Activated CD8-positive, alpha-beta T cell treated with anti-CD3 and anti-CD28 coated beads, Interleukin-2, amount 10 ng/mL, durations not matched to agents 7 days and 5 days (primary cell): ENCODE results near the gene TAAR9. TPM values are rescaled to one million over a fixed set of nuclear protein-coding genes. Genes with fewer than 3 reads are reported as not detected.
"Not testable (repeated sequence)": the region's sequence is repeated elsewhere in the genome, so short reads cannot be mapped to it uniquely, and the experiment has no call there.

Experiments
- ATAC-seq: fragments of 150-1000 bp; cut with Tn5 transposase; one replicate; pipeline ENCODE4 v1.10.0; 2021; ENCODE audit warnings: moderate library complexity
- CTCF ChIA-PET: fragments of 350-600 bp; sonication (Branson Sonifier 250); formaldehyde crosslinking; loops from one replicate; lab custom pipeline; 2021; ENCODE audit warnings: antibody characterized with exemption; lab: Charles Lee
- POLR2A ChIA-PET: fragments of 350-600 bp; sonication (Branson Sonifier 250); formaldehyde crosslinking; loops from one replicate; lab custom pipeline; 2021; ENCODE audit warnings: antibody characterized with exemption; lab: Charles Lee
- DNase-seq: peaks from one replicate; pipeline ENCODE4 v3.0.0-alpha.2; 2020
- H3K27ac Mint-ChIP-seq: one replicate; pipeline ENCODE4 v1.8.0; 2021; ENCODE audit warnings: mild to moderate bottlenecking, mixed read lengths
- H3K27me3 Mint-ChIP-seq: one replicate; pipeline ENCODE4 v1.8.0; 2021; ENCODE audit warnings: low read depth, mixed read lengths
- H3K36me3 Mint-ChIP-seq: one replicate; pipeline ENCODE4 v1.8.0; 2021; ENCODE audit warnings: low read depth, mixed read lengths
- H3K4me1 Mint-ChIP-seq: one replicate; pipeline ENCODE4 v1.8.0; 2021; ENCODE audit warnings: low read depth, mixed read lengths
- H3K4me3 Mint-ChIP-seq: one replicate; pipeline ENCODE4 v1.8.0; 2021; ENCODE audit warnings: mild to moderate bottlenecking, mixed read lengths
- H3K9me3 Mint-ChIP-seq: one replicate; pipeline ENCODE4 v1.8.0; 2022; ENCODE audit warnings: mixed read lengths; ENCODE audit not compliant: insufficient read depth
- total RNA-seq, 2 experiments: library from RNA; stranded (reverse); gene quantifications; one replicate each; pipeline ENCODE4 v1.2.3, GENCODE V29; 2021

The TAAR9 gene
- total RNA-seq, 2 experiments from 2014 or later, result not detected

DNA sequence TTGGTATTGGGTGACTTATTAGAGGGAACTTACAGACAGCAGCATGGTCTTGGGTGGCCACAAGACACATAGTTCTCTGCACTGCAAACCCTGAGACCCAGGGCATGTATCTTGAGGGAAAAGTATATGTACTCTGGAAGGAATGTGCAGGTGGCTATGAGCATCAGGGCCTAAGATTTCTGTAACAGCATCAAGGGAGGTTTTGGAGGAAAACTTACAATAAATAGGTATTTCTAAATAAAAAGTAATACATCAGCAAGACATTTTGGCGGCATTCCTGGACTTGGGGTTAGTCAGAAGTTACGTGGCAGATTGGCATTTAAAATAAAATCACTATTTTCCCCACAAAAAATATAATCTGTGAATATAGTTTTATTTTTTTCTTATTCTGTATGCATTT is 17.1 kb upstream of the TAAR9 start:
- H3K9me3 Mint-ChIP-seq, result no peaks in the 10 kb centered on the region
- POLR2A ChIA-PET, result no interaction called here
- no peak overlapping the region for H3K4me3 Mint-ChIP-seq
- H3K4me1 Mint-ChIP-seq, result no peaks in the 10 kb centered on the region
- H3K36me3 Mint-ChIP-seq, result no peaks in the 10 kb centered on the region
- ATAC-seq (no peak), DNase-seq (no peak)
- H3K27me3 Mint-ChIP-seq, result peaks cover 48% of the 10 kb centered on the region
- H3K27ac Mint-ChIP-seq, result no peak overlapping the region
- CTCF ChIA-PET, result interaction anchor here (1.9 kb wide), 1 partner anchor 241 kb away, joined by 7 read pairs; no protein-coding TSS in a partner anchor

DNA sequence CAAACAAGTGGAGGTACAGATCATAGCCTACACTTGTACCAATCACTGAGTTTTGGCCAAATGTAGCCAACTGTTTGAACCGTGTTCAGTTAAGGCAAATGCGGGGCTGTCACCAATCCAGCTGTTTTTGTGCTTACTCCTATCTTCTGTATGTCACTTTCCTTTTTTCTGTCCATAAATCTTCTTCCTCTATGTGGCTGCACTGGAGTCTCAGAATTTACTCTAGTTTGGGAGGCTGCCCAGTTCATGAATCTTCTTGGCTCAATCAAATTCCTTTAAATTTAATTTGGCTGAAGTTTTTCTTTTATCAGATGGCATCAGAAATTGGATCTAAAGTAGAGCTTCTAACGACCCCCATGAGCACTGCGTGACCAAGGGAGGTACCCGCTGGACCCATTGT is 13.4 kb upstream of the TAAR9 start:
- H3K36me3 Mint-ChIP-seq, result no peaks in the 10 kb centered on the region
- H3K27me3 Mint-ChIP-seq, result peaks cover 36% of the 10 kb centered on the region
- no peaks in the 10 kb centered on the region for H3K4me1 Mint-ChIP-seq
- H3K27ac Mint-ChIP-seq, result no peak overlapping the region
- H3K9me3 Mint-ChIP-seq, result no peaks in the 10 kb centered on the region
- DNase-seq (no peak), ATAC-seq (no peak)
- no peak overlapping the region for H3K4me3 Mint-ChIP-seq
- CTCF ChIA-PET, result interaction anchor here (1.4 to 2.0 kb wide), 2 partner anchors 10 to 245 kb away, joined by 4 read pairs; no protein-coding TSS in a partner anchor
- POLR2A ChIA-PET, result no interaction called here

DNA sequence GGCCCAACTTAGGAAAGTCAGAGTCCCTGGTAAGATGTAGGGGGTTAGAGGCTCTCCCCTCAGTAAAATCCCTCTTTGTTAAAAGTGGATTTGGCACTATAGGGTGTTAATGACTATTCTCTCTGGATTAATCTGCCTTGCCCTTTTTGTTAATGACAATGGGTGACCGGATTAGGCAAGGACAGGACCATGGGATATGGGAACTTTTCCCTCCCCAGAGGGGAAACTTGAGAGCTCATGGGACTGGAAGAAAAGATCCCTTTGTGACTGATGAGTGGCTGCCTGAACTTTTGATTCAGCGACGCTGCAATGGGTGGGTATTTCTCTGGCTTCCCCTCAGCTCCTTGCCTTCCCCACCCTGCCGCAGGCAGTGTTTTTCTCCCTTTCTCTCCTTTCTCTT is 12.2 kb upstream of the TAAR9 start:
- no peaks in the 10 kb centered on the region for H3K36me3 Mint-ChIP-seq
- peaks cover 2% of the 10 kb centered on the region for H3K4me1 Mint-ChIP-seq
- ChIA-PET CTCF (interaction anchor here (1.4 to 2.0 kb wide), 3 partner anchors 11 to 305 kb away, joined by 3 to 5 read pairs (median 4); no protein-coding TSS in a partner anchor), POLR2A (no interaction called here)
- peaks cover 33% of the 10 kb centered on the region for H3K27me3 Mint-ChIP-seq
- DNase-seq (no peak), ATAC-seq (no peak)
- no peak overlapping the region for H3K27ac Mint-ChIP-seq
- no peaks in the 10 kb centered on the region for H3K9me3 Mint-ChIP-seq
- no peak overlapping the region for H3K4me3 Mint-ChIP-seq

DNA sequence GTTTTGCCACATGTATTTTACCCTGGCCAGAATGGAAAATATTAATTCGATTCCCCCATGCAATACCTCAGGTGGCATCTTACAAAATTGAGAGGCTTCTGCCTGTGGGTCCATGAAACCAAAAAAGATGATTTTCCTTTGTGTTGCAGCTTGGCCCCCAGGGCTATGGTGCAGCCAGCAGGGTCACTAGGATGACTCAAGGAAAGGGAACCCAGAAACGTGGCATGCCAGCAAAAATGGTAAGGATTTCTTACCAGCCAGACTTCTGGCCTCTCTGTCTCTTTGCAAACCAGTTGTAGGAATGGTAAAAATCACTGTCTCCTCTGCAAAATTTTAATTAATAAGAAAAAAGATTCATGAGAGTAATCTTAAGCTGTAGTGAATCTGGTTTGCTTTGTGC is 11.6 kb upstream of the TAAR9 start:
- H3K36me3 Mint-ChIP-seq, result no peaks in the 10 kb centered on the region
- H3K27me3 Mint-ChIP-seq, result peaks cover 34% of the 10 kb centered on the region
- no peaks in the 10 kb centered on the region for H3K9me3 Mint-ChIP-seq
- no peak for DNase-seq
- H3K27ac Mint-ChIP-seq, result no peak overlapping the region
- no peak overlapping the region for H3K4me3 Mint-ChIP-seq
- POLR2A ChIA-PET, result interaction anchor here (1.0 kb wide), 1 partner anchor 288 kb away, joined by 3 read pairs; the partner anchor contains the start of gene RPS12
- CTCF ChIA-PET, result interaction anchor here (1.9 kb wide), 1 partner anchor 246 kb away, joined by 5 read pairs; no protein-coding TSS in a partner anchor
- no peak for ATAC-seq
- H3K4me1 Mint-ChIP-seq, result peaks cover 2% of the 10 kb centered on the region

DNA sequence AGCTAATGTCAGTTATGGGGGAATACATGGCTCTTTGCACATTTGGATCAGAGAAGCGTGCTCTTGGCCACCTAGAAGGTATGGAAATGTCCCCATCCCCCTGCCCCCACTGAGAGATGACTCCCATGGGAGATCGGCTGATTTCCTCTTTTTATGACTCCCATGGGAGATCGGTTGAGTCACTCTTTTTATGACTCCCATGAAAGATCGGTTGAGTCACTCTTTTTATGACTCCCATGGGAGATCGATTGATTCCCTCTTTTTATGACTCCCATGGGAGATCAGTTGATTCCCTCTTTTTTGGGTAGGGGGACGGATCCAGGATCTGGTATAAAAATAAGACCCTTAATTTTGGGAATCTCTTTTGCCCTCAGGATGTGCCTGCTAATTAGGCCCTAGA is 10.3 kb upstream of the TAAR9 start:
- Mint-ChIP-seq H3K36me3 (no peaks in the 10 kb centered on the region), H3K4me1 (peaks cover 2% of the 10 kb centered on the region), H3K9me3 (no peaks in the 10 kb centered on the region), H3K4me3 (no peak overlapping the region), H3K27me3 (peaks cover 33% of the 10 kb centered on the region), H3K27ac (no peak overlapping the region)
- ChIA-PET CTCF (interaction anchor here (1.1 to 2.3 kb wide), 4 partner anchors 10 to 286 kb away, joined by 3 to 9 read pairs (median 4); partner anchors contain the start of genes RPS12 and STX7), POLR2A (no interaction called here)
- DNase-seq (no peak), ATAC-seq (no peak)

DNA sequence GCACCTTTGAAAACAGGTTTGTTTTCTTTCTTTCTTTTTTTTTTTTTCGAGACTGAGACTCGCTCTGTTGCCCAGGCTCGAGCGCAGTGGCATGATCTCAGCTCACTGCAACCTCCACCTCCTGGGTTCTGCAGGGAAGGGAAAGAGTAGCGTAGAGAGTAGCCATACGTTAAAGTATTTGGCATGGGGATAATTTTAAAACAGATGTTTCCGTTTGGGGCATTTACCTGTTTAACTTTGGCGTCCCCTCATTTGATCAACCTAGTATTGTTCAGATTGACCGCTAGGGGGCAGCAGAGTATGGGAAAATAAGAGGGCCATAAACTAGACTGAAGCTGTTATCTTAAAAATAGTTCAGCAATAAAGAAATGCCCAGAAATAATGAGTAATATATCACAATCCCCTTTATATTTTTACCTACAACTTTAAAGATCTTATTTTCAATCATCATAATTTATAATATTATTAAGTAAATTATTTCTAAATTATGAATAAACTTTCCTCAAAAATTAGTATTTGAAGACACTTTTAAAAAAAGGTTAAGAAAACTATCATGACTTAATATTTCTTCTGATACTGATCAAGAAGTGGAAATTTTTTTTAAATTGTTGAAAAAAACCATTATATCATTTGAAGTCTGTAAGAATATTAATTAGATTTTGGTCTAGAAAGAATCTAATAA is 7.6 kb upstream of the TAAR9 start:
- Mint-ChIP-seq H3K27me3 (peaks cover 23% of the 10 kb centered on the region), H3K4me3 (no peak overlapping the region), H3K27ac (no peak overlapping the region), H3K4me1 (peaks cover 2% of the 10 kb centered on the region), H3K9me3 (no peaks in the 10 kb centered on the region), H3K36me3 (no peaks in the 10 kb centered on the region)
- CTCF ChIA-PET, result interaction anchor here (0.6 to 2.6 kb wide), 15 partner anchors 11 to 287 kb away, joined by 3 to 10 read pairs (median 4); partner anchors contain the start of genes SLC18B1, STX7 and TAAR8
- ATAC-seq (peak; percentile 86), DNase-seq (peak; percentile 85)
- POLR2A ChIA-PET, result no interaction called here

DNA sequence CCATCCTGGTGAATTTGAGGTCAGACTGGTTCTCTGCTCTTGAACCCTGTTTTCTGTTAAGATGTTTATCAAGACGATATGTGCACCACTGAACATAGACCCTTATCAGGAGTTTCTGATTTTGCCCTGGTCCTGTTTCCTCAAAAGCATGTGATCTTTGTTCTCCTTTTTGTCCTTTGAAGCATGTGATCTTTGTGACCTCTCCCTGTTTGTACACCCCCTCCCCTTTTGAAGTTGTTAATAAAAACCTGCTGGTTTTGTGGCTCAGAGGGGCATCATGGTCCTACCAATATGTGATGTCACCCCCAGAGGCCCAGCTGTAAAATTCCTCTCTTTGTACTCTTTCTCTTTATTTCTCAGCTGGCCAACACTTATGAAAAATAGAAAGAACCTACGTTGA is 3.5 kb upstream of the TAAR9 start:
- H3K4me3 Mint-ChIP-seq, H3K9me3 Mint-ChIP-seq, ATAC-seq, H3K36me3 Mint-ChIP-seq, H3K4me1 Mint-ChIP-seq, CTCF ChIA-PET, DNase-seq, H3K27ac Mint-ChIP-seq, POLR2A ChIA-PET: not testable (repeated sequence)
- peaks cover 26% of the 10 kb centered on the region for H3K27me3 Mint-ChIP-seq

DNA sequence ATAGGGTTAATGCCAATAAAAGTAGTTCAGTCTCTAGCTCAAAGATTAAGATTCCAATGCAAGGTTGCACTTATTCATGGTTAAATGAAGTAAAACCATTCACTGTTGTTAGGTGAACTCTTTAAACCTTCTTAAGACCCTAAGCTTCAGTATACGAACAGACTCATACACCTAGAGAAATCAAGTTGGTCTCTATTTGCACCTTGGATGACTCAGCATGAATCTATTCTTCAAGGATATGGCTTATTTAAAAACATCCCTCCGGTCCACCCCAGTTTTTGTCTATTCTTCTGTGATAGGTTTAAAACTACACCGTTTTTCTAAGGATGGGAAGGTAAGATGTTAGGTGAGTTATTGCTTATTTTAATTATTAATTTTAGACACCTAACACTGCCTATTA is 932 bp upstream of the TAAR9 start:
- CTCF ChIA-PET, result no interaction called here
- Mint-ChIP-seq H3K4me3 (no peak overlapping the region), H3K36me3 (no peaks in the 10 kb centered on the region), H3K27me3 (peaks cover 26% of the 10 kb centered on the region), H3K9me3 (no peaks in the 10 kb centered on the region), H3K4me1 (no peaks in the 10 kb centered on the region), H3K27ac (no peak overlapping the region)
- POLR2A ChIA-PET, result no interaction called here
- no peak for ATAC-seq
- DNase-seq, result no peak

DNA sequence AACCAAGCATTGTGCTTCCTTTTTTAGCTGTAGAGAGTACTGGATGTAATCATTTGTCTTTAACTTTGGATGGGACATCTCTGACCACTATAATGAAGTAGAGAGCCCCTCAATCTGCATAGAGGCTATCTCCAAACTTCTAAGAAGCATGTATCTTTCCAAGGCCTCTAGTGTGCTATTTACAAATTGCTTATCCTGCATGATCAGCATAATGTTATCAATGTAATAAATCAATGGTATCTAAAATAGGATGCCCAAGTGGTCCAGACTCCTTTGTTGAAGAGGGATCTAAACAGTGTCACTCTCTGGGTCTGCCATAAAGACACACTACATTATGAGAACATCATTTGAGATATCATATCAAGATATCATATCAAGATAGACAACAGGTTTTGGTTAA is 6.7 kb downstream of the TAAR9 start:
- Mint-ChIP-seq H3K27ac (no peak overlapping the region), H3K9me3 (no peaks in the 10 kb centered on the region), H3K4me1 (no peaks in the 10 kb centered on the region), H3K27me3 (peaks cover 35% of the 10 kb centered on the region), H3K4me3 (no peak overlapping the region), H3K36me3 (no peaks in the 10 kb centered on the region)
- ATAC-seq (no peak), DNase-seq (no peak)
- CTCF ChIA-PET, result no interaction called here
- POLR2A ChIA-PET, result no interaction called here

DNA sequence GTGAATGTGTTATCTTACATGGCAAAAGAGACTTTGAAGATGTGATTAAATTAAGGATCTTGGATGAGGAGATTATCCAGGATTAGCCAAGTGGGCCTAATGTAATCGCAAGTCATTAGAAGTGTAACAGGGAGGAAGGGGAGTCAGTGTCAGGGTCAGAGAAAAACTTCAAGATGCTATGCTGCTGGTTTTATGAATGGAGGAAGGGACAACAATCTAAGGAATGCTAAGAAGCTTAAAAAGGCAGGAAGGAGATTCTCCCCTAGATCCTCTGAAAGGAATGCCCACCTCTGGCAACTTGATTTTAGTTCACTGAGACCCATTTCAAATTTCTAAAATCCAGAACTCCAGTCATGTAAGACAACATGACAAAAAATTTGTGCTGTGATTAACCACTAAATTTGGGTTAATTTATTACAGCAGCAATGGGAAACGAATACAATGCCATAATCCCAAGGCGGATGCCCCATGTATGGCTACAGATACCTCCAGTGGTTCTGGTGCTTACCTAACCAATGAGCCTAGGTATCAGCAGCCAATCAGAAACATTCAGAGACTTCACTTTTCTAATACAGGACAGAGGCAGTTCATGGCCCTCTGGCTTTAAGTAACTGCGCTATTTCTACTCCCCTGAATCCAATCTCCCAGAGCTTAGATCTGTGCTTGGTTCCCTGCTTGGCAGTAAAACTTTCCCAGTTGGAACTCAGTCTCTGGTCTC is 10.8 kb downstream of the TAAR9 start:
- H3K9me3 Mint-ChIP-seq, result no peaks in the 10 kb centered on the region
- H3K27ac Mint-ChIP-seq, result no peak overlapping the region
- H3K4me3 Mint-ChIP-seq, result no peak overlapping the region
- H3K4me1 Mint-ChIP-seq, result no peaks in the 10 kb centered on the region
- no peaks in the 10 kb centered on the region for H3K36me3 Mint-ChIP-seq
- DNase-seq (no peak), ATAC-seq (no peak)
- H3K27me3 Mint-ChIP-seq, result peaks cover 25% of the 10 kb centered on the region
- ChIA-PET POLR2A (no interaction called here), CTCF (no interaction called here)

DNA sequence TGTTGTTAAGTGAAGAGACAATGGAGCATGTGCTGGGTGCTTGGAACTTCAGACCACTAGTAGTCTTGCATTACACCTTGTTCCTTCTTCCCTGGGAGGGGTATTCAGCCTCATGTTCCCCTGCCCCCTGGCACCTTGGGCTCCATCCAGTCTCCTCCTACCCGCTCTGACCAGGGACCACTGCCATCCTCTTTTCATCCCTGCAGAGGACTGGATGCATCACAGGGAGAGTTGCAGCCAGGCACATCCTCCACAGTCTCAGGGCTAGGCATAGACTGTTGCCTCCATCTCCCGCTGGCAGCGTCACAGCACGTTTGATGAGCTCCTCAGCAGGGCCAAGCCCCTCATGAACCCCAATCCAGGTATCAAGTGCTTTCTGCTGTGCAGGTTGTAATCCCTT is 13.1 kb downstream of the TAAR9 start:
- H3K9me3 Mint-ChIP-seq, result no peaks in the 10 kb centered on the region
- no peaks in the 10 kb centered on the region for H3K4me1 Mint-ChIP-seq
- no peaks in the 10 kb centered on the region for H3K36me3 Mint-ChIP-seq
- no peak overlapping the region for H3K27ac Mint-ChIP-seq
- no peak overlapping the region for H3K4me3 Mint-ChIP-seq
- no peak for DNase-seq
- ChIA-PET CTCF (interaction anchor here (1.1 kb wide), 1 partner anchor 9 kb away, joined by 3 read pairs; no protein-coding TSS in a partner anchor), POLR2A (no interaction called here)
- no peak for ATAC-seq
- peaks cover 17% of the 10 kb centered on the region for H3K27me3 Mint-ChIP-seq

DNA sequence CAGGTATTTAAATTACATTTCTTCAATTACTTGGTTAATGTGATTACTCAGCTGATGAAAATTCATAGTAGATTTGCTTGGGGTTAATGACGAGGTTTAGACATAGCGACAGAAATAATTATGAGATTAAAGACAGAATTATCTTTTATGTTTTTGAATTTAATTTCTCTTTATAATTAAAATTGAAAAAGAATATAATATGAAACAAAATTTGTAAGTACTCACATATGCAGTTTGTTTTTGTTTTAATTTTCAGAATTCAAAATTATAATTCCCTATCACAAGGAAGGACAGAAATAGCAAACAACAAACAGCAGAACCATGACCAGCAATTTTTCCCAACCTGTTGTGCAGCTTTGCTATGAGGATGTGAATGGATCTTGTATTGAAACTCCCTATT is 14.3 kb downstream of the TAAR9 start, which contains the start of gene TAAR8:
TSS of gene TAAR8 (plus strand) at position 301 of the 400 bp plus-strand sequence. CDS start at position 322, 21 bp downstream.
- Mint-ChIP-seq H3K27me3 (peaks cover 23% of the 10 kb centered on the region), H3K27ac (no peak within 1 kb of the TSS), H3K4me3 (no peak within 1 kb of the TSS), H3K9me3 (no peaks in the 10 kb centered on the region), H3K4me1 (no peaks in the 10 kb centered on the region), H3K36me3 (no peaks in the 10 kb centered on the region)
- POLR2A ChIA-PET, result no interaction called here
- ATAC-seq, result no peak
- no peak for DNase-seq
- CTCF ChIA-PET, result interaction anchor here (1.0 to 1.4 kb wide), 3 partner anchors 22 to 410 kb away, joined by 3 to 5 read pairs (median 3); no protein-coding TSS in a partner anchor
